Loucy (cell line): ENCODE data around the gene ADGRG7.

Source experiments
- H2AFZ ChIP-seq: fragments of 200-600 bp; sonication (generic); 2 replicates; pipeline ENCODE4 v1.6.0; 2016; ENCODE audit warnings: antibody characterized with exemption, mild to moderate bottlenecking, low read length, moderate library complexity
- H3F3A ChIP-seq: fragments of 200-600 bp; 2 replicates; pipeline ENCODE4 v1.6.0; 2016; ENCODE audit warnings: antibody characterized with exemption, low read depth, mild to moderate bottlenecking
- H3K27me3 ChIP-seq: fragments of 200-600 bp; sonication (generic); 2 replicates; pipeline ENCODE4 v1.6.1; 2014; ENCODE audit warnings: low read length, mild to moderate bottlenecking; ENCODE audit not compliant: insufficient read depth, poor library complexity, severe bottlenecking
- H3K36me3 ChIP-seq: fragments of 200-600 bp; sonication (generic); 2 replicates; pipeline ENCODE4 v1.6.1; 2016; ENCODE audit warnings: low read length; ENCODE audit not compliant: insufficient read depth
- H3K4me1 ChIP-seq: fragments of 200-600 bp; sonication (generic); 2 replicates; pipeline ENCODE4 v1.5.1; 2014; ENCODE audit warnings: low read length, mild to moderate bottlenecking; ENCODE audit not compliant: insufficient read depth, poor library complexity, severe bottlenecking
- H3K4me2 ChIP-seq: fragments of 200-600 bp; sonication (generic); 2 replicates; pipeline ENCODE4 v1.6.0; 2014; ENCODE audit warnings: antibody characterized with exemption, low read length, low read depth, mild to moderate bottlenecking; ENCODE audit not compliant: poor library complexity, severe bottlenecking
- H3K4me3 ChIP-seq: fragments of 200-600 bp; sonication (generic); 2 replicates; pipeline ENCODE4 v1.5.1; 2014; ENCODE audit warnings: low read length, mild to moderate bottlenecking, mixed read lengths; ENCODE audit not compliant: poor library complexity, severe bottlenecking
- H3K79me2 ChIP-seq: fragments of 200-600 bp; sonication (generic); 2 replicates; pipeline ENCODE4 v1.6.1; 2014; ENCODE audit warnings: low read length; ENCODE audit not compliant: insufficient read depth
- H3K9ac ChIP-seq: fragments of 200-600 bp; sonication (generic); 2 replicates; pipeline ENCODE4 v1.6.0; 2014; ENCODE audit warnings: mild to moderate bottlenecking, low read depth, low read length, moderate library complexity; ENCODE audit not compliant: poor library complexity, severe bottlenecking
- H3K9me2 ChIP-seq: fragments of 200-600 bp; sonication (generic); replicated peaks from 2 replicates; pipeline ENCODE4 v1.6.1; 2016; ENCODE audit warnings: low read depth, low read length, mixed read lengths
- H3K9me3 ChIP-seq: fragments of 200-600 bp; sonication (generic); 2 replicates; pipeline ENCODE4 v1.6.1; 2014; ENCODE audit warnings: mild to moderate bottlenecking, antibody characterized with exemption, low read length, low read depth; ENCODE audit not compliant: insufficient read depth
- H4K20me1 ChIP-seq: fragments of 200-600 bp; sonication (generic); 2 replicates; pipeline ENCODE4 v1.6.0; 2014; ENCODE audit warnings: antibody characterized with exemption, low read length, mild to moderate bottlenecking; ENCODE audit not compliant: insufficient read depth, poor library complexity, severe bottlenecking
- EZH2phosphoT487 ChIP-seq: fragments of 200-600 bp; IDR thresholded peaks from 2 replicates; pipeline ENCODE4 v1.6.1; 2018; ENCODE audit warnings: antibody characterized with exemption, mild to moderate bottlenecking, moderate library complexity, borderline replicate concordance
- TF ChIP-seq, protein P1 (sequence below): fragments of 200-600 bp; sonication (generic); conservative IDR thresholded peaks from 2 replicates; pipeline ENCODE4 v1.5.1; 2014; ENCODE audit warnings: mild to moderate bottlenecking, antibody characterized with exemption, low read length

Gene ADGRG7

DNA sequence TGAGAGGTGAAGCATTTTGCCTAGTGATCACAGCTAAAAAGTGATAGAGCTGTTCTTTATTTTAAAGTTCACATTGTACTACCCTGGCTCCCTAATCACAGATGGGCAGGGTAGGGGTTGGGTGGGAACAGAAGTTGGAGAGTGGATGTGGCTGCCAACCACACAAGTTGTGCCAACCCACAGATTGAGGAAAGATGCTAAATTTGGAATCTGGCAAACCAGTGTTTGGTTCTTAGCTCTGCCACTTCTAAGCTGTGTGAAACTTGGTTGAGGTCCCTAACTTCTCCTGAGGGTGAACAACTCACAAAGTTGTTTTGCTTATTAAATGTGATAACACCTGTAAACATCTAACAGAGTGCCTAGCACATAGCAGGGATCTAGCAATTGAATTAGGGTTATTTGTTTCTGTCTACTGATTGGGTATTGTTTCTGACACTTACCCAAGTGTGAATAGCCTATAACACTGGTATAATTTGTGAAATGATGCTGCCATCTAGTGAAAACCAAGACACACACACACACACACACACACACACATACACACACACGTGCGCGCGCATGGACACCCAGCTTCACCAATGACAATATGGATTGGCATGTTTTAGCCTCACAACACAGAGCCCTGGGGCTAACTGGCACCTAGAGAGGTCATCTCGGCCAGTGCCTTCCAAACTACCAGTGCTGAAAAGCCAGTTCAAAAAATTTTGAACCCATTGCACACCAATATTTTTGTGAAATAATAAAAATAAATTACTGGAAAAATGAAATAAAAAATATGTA lies 25.3 kb downstream of the ADGRG7 start:
- Histone ChIP-seq H3K4me1 (peaks cover 15% of the 10 kb centered on the region), H2AFZ (no peak overlapping the region), H3K4me2 (no peak overlapping the region), H3K4me3 (no peak overlapping the region), H3K9me3 (no peaks in the 10 kb centered on the region), H4K20me1 (no peaks in the 10 kb centered on the region), H3K9ac (no peak overlapping the region), H3F3A (no peaks in the 10 kb centered on the region), H3K36me3 (no peaks in the 10 kb centered on the region), H3K9me2 (no peaks in the 10 kb centered on the region), H3K27me3 (no peaks in the 10 kb centered on the region), H3K79me2 (no peaks in the 10 kb centered on the region)
- no peak for TF ChIP-seq EZH2phosphoT487
- TF ChIP-seq, protein P1, sequence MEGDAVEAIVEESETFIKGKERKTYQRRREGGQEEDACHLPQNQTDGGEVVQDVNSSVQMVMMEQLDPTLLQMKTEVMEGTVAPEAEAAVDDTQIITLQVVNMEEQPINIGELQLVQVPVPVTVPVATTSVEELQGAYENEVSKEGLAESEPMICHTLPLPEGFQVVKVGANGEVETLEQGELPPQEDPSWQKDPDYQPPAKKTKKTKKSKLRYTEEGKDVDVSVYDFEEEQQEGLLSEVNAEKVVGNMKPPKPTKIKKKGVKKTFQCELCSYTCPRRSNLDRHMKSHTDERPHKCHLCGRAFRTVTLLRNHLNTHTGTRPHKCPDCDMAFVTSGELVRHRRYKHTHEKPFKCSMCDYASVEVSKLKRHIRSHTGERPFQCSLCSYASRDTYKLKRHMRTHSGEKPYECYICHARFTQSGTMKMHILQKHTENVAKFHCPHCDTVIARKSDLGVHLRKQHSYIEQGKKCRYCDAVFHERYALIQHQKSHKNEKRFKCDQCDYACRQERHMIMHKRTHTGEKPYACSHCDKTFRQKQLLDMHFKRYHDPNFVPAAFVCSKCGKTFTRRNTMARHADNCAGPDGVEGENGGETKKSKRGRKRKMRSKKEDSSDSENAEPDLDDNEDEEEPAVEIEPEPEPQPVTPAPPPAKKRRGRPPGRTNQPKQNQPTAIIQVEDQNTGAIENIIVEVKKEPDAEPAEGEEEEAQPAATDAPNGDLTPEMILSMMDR, result peak; percentile 58

DNA sequence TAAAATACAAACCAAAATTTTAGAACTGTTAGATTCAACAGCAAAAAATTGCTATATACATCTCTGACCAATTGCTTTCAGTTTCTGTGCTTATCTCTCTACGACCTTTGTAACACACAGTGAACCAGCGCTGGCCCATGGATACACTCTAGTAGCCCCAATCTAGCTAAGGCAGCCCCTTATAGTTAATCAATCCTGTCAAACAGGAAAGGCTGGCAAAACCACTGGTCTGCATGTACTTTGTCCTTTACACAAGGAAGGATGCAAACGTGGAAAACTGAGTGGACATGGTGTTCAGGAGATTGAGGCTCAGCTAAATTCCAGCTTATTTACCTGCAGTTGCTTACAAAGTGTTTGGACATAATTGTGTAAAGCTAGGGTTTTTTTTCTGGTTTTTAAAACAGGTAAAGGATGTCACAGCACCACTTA lies 25.9 kb downstream of the ADGRG7 start:
- no peaks in the 10 kb centered on the region for H3K9me3 ChIP-seq
- no peaks in the 10 kb centered on the region for H3K27me3 ChIP-seq
- no peaks in the 10 kb centered on the region for H4K20me1 ChIP-seq
- no peaks in the 10 kb centered on the region for H3F3A ChIP-seq
- H3K36me3 ChIP-seq, result no peaks in the 10 kb centered on the region
- H3K9ac ChIP-seq, result no peak overlapping the region
- no peak overlapping the region for H3K4me3 ChIP-seq
- no peak overlapping the region for H3K4me2 ChIP-seq
- H3K9me2 ChIP-seq, result no peaks in the 10 kb centered on the region
- H2AFZ ChIP-seq, result no peak overlapping the region
- H3K79me2 ChIP-seq, result no peaks in the 10 kb centered on the region
- TF ChIP-seq, protein P1, result no peak
- no peak for TF ChIP-seq EZH2phosphoT487
- peaks cover 10% of the 10 kb centered on the region for H3K4me1 ChIP-seq

DNA sequence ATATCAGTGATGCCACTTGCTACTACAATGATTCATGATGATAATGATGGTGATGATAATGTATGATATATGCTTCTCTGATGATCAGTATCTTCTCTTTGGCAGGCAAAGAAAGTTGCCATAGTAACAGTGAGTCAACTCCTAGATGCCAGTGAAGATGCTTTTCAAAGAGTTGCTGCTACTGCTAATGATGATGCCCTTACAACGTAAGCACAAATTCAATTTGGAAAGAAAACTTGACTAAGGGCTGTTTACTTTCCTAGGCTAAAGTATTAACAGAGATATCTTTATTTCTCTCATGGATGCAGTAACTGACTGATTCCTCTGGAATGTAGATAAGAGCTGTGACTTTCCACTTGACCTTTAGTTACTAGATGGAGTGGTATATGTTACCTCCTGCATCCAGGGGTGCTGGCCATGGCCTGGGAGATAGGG lies 27.8 kb downstream of the ADGRG7 start:
- Histone ChIP-seq H3K36me3 (no peaks in the 10 kb centered on the region), H3K4me1 (peaks cover 23% of the 10 kb centered on the region), H3K79me2 (no peaks in the 10 kb centered on the region), H2AFZ (no peak overlapping the region), H3K9ac (no peak overlapping the region), H3K9me3 (no peaks in the 10 kb centered on the region), H3K9me2 (no peaks in the 10 kb centered on the region), H4K20me1 (no peaks in the 10 kb centered on the region), H3K4me2 (no peak overlapping the region), H3K4me3 (no peak overlapping the region), H3K27me3 (no peaks in the 10 kb centered on the region), H3F3A (no peaks in the 10 kb centered on the region)
- no peak for TF ChIP-seq EZH2phosphoT487
- TF ChIP-seq, protein P1, result no peak
